NCI-H446 (cell line): Measurements from ENCODE around the gene HDAC1.

Source experiments
- DNase-seq, 2 experiments: peaks; one replicate each; lab custom pipeline; 2025; lab: John Stamatoyannopoulos, UW

HDAC1 gene

DNA sequence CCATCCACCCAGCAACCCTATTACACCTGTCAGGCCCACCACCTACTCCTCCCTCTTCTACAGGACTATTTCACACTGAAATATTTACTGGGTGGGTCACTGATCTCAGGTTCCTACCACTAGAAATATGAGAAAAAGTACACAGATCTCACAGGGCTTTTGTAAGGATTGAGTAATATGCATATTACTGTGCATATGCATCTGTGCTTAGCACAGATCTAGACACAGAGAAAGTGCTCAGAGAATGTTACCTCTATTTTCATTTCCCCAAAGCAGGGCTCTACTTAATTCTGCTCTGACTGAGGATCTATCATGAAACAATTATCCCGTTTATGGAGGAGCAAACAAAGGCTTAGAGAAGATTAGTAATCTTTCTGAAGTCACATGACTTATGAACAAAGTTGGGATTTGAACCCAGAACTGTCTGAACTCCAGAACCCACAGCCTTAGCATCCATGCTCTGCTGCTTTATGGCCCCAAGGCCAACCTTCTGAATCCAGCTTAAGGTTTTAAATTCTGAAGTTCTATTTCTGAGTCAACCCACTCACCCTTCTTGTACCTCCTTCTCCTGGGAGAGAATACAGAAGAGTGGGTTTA, 82.2 kb downstream of the HDAC1 start:
- DNase-seq: no peak

DNA sequence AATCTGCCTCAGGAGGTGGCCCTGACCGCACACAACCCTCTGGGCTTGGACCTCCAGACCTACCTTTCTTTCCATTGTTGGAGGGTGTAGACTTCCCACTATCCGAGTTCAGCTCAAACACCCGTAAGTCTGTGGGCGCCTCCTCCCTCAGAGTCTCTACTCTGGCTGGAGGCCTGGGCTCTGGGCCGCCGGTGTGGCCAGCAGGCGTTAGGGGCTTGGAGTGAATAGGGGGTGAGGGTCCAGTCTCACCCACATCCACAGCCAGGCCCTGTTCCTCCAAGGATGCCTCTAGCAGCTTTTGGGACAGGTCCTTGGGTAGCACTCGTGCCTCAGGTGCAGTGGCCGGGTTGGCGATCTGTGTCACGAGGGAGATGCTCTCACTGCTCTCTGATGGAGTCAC, 84.3 kb downstream of the HDAC1 start:
- DNase-seq: no peak

DNA sequence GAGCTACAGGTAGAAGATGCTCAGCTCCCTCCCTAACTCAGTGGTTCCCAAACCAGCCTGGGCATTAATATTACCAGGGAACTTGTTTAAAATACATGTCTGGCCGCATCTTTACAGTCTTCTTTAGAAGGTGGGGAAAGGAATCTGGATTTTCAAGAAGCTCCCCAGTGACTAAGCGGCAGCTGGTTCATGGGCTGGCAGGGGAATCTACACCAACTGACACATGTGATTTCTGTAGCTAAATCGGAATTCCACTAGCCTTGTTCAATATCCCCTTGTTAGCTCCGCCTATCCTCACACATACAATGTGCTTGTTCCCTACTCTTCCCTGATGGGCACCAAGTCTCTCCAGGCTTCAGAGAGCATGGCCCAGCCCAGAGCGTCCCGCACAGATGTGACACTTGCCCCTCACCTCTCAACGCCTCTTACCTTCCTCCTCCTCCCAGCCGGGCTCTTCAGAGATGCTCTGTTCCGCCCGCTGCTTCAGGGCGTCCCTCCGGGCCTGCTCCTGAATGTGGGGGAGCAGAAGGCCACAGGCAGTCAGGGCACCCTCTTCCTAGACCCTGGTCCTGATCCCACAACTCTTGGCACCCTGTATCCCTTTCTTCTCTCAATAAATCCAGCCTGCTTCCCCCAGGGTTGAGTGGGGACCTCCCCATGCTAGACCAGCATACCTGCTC, 85.8 kb downstream of the HDAC1 start:
- no peak for DNase-seq

DNA sequence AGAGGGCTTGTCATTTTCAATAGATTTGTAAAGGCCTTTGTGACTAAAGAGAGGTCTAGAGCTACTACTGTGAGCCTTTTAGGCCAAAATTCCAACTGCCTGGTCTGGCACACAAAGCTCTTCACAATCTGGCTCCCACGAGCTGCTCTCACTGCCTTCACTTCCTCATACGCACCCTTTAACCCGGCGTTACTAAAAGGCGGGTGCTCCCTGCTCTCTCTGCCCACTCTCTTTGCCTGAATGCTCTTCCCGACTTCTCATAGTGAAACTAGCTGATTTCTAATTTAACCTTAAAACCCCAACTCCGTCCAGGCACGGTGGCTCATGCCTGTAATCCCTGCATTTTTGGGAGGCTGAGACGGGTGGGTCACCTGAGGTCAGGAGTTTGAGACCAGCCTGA, 88.2 kb downstream of the HDAC1 start:
- no peak for DNase-seq
